Stimulated activated CD4-positive, alpha-beta T cell treated with anti-CD3 and anti-CD28 coated beads, Interleukin-12 subunit alpha, Interleukin-12 subunit beta, amount 100 ng/mL, for 24 hours (primary cell): ENCODE data around the gene SLC2A11.

Experiments
- DNase-seq, 2 experiments: peaks; one replicate each; pipeline ENCODE4 v3.0.0-alpha.2; 2020; ENCODE audit warnings: low read depth in 2 of 2

SLC2A11 gene

GRCh38 chr22:23857606-23858483, at the start of gene SLC2A11:
Gene SLC2A11, plus strand, starts transcription at chr22:23857875. Its CDS starts 125 bp downstream, at chr22:23858000.
- peak; percentile 85 to 93 for DNase-seq

- no peak for DNase-seq
Measured at GRCh38 chr22:23812378-23812777, 45.3 kb upstream of the SLC2A11 start.

- DNase-seq = no peak
Measured at GRCh38 chr22:23815541-23816155, 42.0 kb upstream of the SLC2A11 start.

- DNase-seq = no peak
Measured at GRCh38 chr22:23816156-23816976, 41.3 kb upstream of the SLC2A11 start.

GRCh38 chr22:23817146-23817545, 40.5 kb upstream of the SLC2A11 start:
- no peak for DNase-seq

- DNase-seq = no peak
Measured at GRCh38 chr22:23818541-23818940, 39.1 kb upstream of the SLC2A11 start.

GRCh38 chr22:23820748-23821211, 36.9 kb upstream of the SLC2A11 start:
- no peak for DNase-seq

GRCh38 chr22:23822101-23822671, 35.5 kb upstream of the SLC2A11 start:
- no peak for DNase-seq

GRCh38 chr22:23823331-23823791, 34.3 kb upstream of the SLC2A11 start:
- DNase-seq = no peak

- DNase-seq = no peak
Measured at GRCh38 chr22:23824476-23825245, 33.0 kb upstream of the SLC2A11 start.

- no peak for DNase-seq
Measured at GRCh38 chr22:23825246-23825905, 32.3 kb upstream of the SLC2A11 start.

- DNase-seq = no peak
Measured at GRCh38 chr22:23826510-23827350, 30.9 kb upstream of the SLC2A11 start.

GRCh38 chr22:23827351-23827995, 30.2 kb upstream of the SLC2A11 start:
- no peak for DNase-seq

GRCh38 chr22:23828800-23829680, 28.6 kb upstream of the SLC2A11 start:
- no peak for DNase-seq

- DNase-seq = no peak
Measured at GRCh38 chr22:23829845-23830372, 27.8 kb upstream of the SLC2A11 start.

GRCh38 chr22:23831261-23831660, 26.4 kb upstream of the SLC2A11 start:
- no peak for DNase-seq

- no peak for DNase-seq
Measured at GRCh38 chr22:23831781-23832180, 25.9 kb upstream of the SLC2A11 start.
